PFSK-1 (cell line): Measurements from ENCODE around the gene CCDC87.

Experiments used
- FOXP2 ChIP-seq: optimal IDR thresholded peaks from 2 replicates; pipeline ENCODE3; 2011; ENCODE audit warnings: borderline replicate concordance, control low read depth, inconsistent platforms; ENCODE audit not compliant: insufficient read depth; ENCODE audit errors: extremely low read length, extremely low read depth
- POLR2AphosphoS5 ChIP-seq: IDR thresholded peaks from 2 replicates; pipeline ENCODE4 v1.6.1; 2012; ENCODE audit warnings: low read depth, mild to moderate bottlenecking, control low read depth, low read length, moderate library complexity
- REST ChIP-seq, 2 experiments: IDR thresholded peaks; 2 replicates each; pipeline versions ENCODE4 v1.6.1 to v1.8.0; 2011 to 2012; ENCODE audit warnings: low read depth in 2 of 2, low read length in 2 of 2, control low read depth in 1 of 2, inconsistent platforms in 1 of 2, mild to moderate bottlenecking in 1 of 2, moderate library complexity in 1 of 2; ENCODE audit not compliant: insufficient read depth in 1 of 2
- SIN3A ChIP-seq: IDR thresholded peaks from 2 replicates; pipeline ENCODE4 v1.6.1; 2012; ENCODE audit warnings: mild to moderate bottlenecking, low read length, moderate library complexity, borderline replicate concordance; ENCODE audit not compliant: insufficient read depth
- TAF1 ChIP-seq: IDR thresholded peaks from 2 replicates; pipeline ENCODE4 v1.6.1; 2012; ENCODE audit warnings: low read length, control low read depth, borderline replicate concordance; ENCODE audit not compliant: insufficient read depth

The CCDC87 gene

GRCh38 chr11:66614073-66614472 is 21.2 kb upstream of the CCDC87 start:
- no peak for TF ChIP-seq POLR2AphosphoS5
- no peak for TF ChIP-seq SIN3A
- TF ChIP-seq FOXP2: no peak
- no peak for TF ChIP-seq REST (IDR thresholded peaks at IDR 0.05; ENCODE audit: insufficient read depth in 1 of 2, low read depth in 2 of 2, low read length in 2 of 2)

- TF ChIP-seq TAF1 (no peak), FOXP2 (no peak), POLR2AphosphoS5 (no peak), SIN3A (no peak), REST (IDR thresholded peaks at IDR 0.05; ENCODE audit: insufficient read depth in 1 of 2, low read depth in 2 of 2, low read length in 2 of 2) (no peak)
Observed at GRCh38 chr11:66612458-66612857, 19.6 kb upstream of the CCDC87 start.

GRCh38 chr11:66609721-66610617 is 17.1 kb upstream of the CCDC87 start:
- TF ChIP-seq SIN3A (no peak), TAF1 (no peak), REST (IDR thresholded peaks at IDR 0.05; ENCODE audit: insufficient read depth in 1 of 2, low read depth in 2 of 2, low read length in 2 of 2) (no peak), POLR2AphosphoS5 (no peak), FOXP2 (no peak)

GRCh38 chr11:66607126-66607834 is 14.4 kb upstream of the CCDC87 start:
- no peak for TF ChIP-seq TAF1
- no peak for TF ChIP-seq REST (IDR thresholded peaks at IDR 0.05; ENCODE audit: insufficient read depth in 1 of 2, low read depth in 2 of 2, low read length in 2 of 2)
- TF ChIP-seq FOXP2: no peak
- no peak for TF ChIP-seq SIN3A
- no peak for TF ChIP-seq POLR2AphosphoS5
